GM04504 (cell line): Measurements from ENCODE around the gene ADGRL3.

Experiments
- DNase-seq: peaks from one replicate; pipeline ENCODE4 v3.0.0-alpha.2; 2012; ENCODE audit warnings: low read depth

The ADGRL3 gene

DNA sequence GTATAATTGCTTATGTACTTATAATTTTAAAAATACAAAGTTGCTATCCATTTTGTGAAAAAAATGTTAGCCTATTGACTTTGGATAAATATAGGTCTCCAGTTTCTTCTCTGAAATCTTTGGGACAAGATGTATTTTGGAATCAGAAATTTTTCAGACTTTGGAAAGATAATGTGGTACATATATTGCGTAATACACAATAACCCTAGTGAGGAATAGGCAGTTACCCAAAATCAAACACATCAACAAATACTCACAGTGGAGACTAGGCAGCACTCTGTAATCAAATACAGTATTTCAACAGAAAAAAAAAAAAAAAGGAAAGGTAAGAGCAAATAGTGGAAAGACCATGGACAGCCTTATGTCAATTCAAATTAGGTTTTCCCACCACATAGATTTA is 796.8 kb downstream of the ADGRL3 start:
- DNase-seq: no peak

DNA sequence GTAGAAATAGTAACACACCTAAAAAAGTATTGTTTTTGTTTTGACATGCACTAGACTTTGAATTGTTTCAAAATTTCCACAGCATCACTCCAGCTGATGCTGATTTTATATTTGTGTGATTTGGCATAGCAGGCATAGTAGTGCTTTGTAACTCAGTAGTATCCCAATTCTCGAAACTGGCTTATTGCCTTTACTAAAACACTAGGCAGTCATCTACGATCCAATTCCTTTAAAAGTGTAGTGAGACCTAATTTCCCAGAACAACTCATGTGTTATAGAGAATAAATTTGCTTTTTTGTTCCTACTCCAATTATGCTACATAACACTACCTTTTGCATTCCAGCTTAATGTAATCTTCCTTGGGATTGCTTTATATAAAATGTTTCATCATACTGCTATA is 797.7 kb downstream of the ADGRL3 start:
- DNase-seq: no peak

DNA sequence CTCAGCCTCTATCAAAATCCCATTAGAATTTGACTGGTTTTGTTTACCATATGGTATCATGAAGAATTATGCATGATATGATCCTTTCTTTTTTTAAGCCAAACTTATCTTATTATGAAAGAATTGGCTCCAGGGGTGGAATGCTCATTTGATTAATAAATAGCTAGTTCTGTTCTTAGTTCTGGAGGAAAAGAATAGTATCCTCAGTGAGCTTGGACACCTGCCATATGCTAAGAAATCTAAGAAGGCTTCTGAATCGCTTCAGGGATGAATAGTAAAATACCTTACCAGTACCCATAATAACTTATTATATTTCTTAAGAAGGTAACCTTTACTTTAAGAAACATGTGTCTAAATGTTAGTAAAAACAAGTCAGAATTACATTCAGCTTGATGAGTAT is 803.6 kb downstream of the ADGRL3 start:
- DNase-seq: no peak

DNA sequence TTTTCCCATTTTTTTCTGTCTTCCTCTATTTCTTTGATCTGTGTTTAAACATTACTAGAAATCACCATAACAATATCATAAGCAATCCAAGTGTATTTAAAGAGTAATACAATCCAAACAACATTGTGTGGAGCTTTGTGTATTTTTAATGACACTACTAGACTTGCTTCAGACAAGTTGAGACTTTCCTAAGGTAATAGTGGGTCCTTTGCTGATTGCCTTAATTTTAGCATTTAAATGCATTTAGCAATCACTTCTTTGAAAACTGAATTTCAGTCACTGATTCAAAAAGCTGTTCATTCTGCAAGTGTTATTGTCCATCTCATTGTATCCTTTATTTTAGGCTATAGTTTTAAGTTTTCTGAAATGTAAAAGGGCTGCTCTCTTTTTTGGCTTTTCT is 804.8 kb downstream of the ADGRL3 start:
- DNase-seq: no peak

DNA sequence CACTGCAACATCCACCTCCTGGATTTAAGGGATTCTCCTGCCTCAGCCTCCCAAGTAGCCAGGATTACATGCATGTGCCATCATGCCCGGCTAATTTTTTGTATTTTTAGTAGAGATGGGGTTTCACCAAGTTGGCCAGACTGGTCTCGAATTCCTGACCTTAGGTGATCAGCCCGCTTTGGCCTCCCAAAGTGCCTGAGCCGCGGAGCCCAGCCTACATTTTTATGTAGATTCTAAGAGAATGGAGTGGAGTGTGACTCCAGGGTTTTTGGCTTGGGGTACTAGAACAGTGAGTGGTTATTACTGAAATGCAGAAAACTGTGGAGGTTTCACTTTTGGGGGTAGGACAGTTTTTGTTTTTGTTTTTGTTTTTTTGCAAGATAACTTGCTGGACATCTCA is 806.0 kb downstream of the ADGRL3 start:
- DNase-seq: no peak

DNA sequence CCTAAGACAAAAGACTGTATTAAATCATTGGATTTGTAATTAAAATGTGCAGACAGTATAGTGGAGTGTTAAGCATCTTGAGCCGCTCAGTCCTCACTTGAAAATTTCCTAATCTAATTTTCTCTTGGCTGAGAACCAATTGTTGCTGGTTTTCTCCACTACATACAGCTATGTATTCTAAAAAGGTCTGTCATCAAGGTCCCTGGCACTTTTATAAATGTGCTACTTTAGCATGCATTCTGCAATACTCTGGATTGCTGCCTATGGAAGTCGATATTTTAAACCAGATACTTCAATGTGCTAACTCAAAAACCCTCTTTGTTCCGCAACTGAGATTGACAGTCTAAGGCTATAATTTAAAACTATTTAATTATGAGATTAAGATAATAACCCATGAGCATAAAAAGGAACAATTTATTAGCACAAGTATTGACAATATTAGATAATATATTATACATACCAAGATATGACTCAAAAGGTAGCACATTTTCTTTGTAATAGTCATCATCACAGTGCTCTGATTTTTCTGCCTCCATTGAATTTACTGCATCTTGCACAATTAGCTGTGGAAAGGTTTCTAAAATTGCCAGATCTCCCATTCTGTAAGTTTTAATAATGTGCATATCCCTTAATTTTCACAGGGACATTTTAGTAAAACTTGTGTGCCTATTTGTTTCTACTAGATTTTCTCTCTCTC is 815.1 kb downstream of the ADGRL3 start:
- DNase-seq: no peak

DNA sequence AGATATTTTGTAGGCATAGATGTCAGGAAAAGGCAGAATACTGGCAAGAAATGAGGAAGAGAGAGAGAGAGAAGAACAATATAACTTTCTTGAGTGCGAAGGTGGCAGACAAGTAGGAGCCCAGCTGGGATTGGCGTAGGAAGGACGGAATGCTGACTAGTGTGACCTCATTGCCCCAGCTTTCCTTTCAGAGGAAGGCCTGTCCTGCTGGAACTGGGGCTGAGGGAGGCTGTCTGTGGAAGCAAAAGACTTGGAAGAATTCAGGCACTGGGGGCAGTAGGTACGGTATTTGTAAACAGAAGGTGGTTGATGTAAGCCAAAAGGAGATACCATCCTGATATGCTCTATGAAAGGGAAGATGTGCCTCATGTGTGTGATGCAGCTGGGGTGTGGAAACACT is 818.4 kb downstream of the ADGRL3 start:
- DNase-seq: no peak

DNA sequence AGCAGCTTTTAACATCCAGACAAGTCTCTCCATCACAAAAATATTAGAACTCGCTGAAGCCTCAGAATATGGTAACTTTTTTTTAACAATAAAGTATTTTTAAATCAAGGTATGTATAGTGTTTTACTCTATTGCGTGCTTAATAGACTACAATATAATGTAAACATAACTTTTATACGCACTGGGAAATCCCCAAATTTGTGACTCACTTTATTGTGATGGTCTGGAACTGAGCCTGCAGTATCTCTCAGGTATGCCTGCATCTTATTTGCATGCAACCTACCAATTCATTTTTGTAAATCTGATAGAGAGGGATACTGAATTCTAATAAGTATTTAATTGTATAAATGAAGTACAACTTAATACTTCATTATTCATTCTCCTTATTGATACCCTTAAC is 823.5 kb downstream of the ADGRL3 start:
- DNase-seq: no peak

DNA sequence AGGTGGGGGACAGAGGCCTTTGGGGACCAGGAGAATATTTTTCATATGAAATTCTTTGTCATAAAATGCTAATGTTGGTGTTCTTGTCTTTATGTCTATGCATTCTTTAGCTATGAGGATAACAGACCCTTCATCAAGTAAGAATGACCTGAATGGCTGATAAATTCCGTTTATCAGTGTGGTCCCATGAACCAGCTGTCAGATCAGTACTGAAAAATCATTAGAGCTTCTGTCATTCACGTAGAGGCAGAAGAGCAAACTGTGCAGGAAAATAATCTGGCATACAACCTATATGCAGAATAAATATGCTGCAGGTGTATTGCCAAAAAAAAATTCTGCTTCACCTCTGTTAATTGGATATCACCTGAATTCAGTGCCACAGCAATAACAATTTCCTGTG is 828.6 kb downstream of the ADGRL3 start:
- no peak for DNase-seq

DNA sequence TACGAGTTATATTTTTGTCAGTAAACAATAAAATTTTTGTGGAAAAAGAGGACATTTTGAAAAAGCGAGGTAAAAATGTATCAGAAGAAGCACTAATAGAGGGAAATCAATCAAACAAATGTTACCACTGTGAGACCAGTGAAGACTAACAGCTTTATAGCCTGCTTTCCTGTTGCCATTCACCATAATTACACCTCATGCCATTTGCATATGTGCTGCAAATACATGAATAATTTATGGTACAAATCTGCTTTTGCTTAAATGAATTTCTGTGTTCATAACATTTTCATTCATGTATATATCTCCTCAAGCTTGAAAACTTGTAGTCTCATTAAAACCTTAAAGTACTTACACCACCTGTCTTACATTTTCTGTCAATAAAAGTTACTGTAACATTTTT is 830.8 kb downstream of the ADGRL3 start:
- no peak for DNase-seq

DNA sequence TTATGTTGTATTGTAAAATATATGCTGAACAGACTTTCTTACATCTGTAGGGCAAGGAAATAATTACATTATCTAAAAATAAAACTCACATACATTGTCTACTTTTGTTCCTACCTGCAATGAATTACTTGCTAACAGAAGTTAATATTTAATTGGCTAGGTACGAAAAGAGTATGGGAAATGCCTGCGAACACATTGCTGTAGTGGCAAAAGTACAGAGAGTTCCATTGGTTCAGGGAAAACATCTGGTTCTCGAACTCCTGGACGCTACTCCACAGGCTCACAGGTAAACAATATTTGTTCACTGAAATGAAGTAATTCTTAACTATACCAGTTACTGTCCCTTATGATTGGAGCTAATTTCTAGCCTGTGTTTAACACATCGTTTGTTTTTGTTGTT is 837.4 kb downstream of the ADGRL3 start:
- DNase-seq: no peak

DNA sequence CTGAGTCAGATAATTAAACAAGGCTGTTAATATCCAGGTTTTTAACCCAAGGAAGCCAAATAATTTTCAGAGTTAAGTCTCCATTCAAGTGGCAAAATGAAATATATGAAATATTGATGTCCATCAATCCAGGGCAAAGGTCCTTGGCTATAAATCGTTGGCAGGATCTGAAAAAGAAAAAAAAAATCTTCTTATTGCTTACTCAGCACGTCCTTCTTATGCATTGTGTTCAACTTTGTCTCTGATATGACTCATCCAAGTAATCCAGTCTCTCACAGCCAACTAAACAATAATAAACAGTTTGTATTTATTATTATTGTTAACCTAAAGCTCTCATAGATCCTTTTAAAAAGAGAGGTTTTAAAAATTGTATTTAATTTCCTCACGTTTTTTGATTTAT is 851.2 kb downstream of the ADGRL3 start:
- DNase-seq: no peak

DNA sequence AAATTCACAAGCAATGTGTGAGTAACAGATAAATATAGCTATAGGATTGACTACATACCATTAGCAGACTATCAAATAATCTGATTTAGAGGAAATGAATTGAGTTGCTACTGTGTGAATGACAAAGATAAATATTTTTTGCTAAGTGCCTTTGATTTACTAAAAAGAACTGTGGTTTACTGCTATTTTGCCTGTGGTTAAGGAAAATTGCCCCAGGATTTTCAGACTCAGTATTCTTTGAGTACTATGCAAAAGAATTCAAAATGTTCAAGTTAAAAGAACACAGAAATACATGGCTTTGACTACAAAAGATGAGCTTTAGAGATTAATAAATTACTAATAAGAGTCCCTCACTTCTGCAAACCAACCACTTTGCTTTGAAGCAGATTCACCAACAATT is 853.8 kb downstream of the ADGRL3 start:
- no peak for DNase-seq

DNA sequence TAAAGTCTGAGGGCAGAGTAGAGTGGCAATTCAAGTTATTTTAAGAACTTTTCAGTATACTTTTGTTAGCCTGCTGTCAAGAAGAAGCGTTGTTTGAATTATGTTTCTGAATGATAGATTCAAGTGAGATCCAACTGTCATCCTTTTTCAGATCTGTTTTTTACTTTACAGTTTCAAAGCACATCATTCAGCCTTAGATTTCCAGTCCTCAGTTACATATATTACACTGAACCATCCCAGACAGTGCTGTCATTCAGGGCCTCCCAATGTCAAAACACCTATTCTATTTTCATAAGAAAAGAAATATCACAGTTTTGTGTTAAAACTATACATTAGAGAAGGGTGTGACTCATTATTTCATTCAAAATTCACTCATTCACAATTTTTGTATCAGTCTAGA is 856.9 kb downstream of the ADGRL3 start:
- no peak for DNase-seq

DNA sequence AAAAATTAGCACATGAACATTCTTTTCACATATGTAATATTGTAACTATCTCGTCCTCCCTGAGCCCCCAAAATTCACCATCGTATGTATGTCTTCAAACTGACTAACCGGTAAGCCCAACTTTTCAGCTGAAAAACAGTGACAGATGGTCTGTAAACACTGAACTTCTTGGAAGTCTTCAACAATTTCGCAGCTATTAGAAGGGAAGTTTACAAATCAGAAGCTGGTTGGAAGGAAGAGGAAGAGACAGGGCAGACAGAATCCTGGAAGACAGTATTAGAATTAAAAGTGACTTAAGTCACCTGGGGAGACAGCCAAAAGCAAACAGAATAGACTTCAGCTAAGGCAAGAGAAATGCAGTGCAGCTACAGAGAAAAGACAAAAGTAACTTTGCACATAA is 858.4 kb downstream of the ADGRL3 start:
- DNase-seq: no peak

DNA sequence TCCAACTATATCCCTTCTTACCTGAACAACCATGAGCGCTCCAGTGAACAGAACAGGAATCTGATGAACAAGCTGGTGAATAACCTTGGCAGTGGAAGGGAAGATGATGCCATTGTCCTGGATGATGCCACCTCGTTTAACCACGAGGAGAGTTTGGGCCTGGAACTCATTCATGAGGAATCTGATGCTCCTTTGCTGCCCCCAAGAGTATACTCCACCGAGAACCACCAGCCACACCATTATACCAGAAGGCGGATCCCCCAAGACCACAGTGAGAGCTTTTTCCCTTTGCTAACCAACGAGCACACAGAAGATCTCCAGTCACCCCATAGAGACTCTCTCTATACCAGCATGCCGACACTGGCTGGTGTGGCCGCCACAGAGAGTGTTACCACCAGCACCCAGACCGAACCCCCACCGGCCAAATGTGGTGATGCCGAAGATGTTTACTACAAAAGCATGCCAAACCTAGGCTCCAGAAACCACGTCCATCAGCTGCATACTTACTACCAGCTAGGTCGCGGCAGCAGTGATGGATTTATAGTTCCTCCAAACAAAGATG is 870.2 kb downstream of the ADGRL3 start:
- DNase-seq: no peak

DNA sequence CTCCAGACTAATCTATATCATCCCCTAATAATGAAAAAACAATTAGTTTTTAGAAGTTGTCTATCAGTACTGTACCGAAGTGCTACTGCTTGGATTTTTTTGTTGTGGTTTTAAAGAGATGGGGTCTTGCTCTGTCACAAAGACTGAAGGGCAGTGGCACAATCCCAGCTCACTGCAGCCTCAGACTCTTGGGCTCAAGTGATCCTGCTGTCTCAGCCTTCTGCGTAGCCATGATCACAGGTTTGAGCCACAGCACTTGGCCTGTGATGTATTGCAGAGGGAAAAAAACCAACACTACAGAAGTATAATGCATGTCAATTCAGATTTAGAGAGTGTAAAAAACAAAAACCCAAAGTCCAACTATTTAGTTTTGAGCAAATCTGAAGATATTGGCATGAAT is 875.0 kb downstream of the ADGRL3 start:
- DNase-seq: no peak

DNA sequence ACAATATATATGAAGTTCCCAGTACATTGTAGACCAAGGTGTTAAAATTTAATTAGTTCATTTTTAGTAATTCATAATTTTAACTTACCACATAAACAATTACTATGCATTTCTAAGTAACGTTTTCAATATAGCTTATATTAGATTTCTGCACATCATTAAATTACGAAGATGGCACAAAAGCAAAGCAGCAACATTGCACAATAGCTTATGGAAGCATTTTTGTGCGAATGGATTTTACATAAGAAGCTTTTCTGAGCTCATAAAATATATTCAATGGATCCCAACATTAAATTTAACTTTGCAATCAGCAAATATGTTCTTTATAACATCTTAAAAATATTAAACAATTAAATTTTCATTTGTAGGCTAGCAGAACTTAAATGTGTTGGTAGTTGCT is 875.4 kb downstream of the ADGRL3 start:
- no peak for DNase-seq

DNA sequence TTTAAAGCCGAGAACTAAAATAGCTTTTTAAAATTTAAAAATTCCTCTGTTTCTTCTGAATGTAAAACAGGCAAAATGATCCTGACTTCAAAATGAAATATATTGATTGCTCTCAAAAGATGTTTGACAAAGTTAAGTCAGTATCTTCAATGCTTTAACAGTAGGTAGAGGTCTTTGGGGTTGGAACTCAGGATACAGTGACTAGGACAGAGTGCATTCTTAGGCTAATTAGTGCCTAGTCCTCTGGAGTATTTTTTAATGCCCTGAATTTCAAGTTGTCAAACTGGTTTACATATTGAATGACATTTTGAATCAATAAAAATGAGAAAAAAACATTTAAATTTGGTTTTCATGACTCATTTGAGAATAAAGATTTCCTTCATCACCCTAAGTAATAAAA is 877.3 kb downstream of the ADGRL3 start:
- no peak for DNase-seq

DNA sequence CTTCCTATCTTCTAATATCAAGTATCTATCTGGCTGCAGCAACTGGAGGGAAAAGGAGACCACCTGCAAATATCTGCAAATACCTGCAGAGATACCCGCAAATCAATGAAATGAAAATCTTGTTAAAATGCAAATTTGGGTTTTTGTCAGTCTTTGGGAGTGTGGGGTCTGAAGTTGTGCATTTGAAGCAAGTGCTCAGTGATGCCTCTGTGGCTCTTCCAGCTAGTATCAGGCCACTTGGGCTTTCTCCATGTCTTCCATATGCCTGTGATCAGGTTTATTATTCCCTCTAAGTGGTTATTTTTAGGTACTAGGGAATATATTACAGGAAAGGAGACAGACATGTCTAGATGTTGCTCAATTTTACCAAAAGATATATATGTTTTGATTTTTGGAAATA is 880.3 kb downstream of the ADGRL3 start:
- DNase-seq: no peak

DNA sequence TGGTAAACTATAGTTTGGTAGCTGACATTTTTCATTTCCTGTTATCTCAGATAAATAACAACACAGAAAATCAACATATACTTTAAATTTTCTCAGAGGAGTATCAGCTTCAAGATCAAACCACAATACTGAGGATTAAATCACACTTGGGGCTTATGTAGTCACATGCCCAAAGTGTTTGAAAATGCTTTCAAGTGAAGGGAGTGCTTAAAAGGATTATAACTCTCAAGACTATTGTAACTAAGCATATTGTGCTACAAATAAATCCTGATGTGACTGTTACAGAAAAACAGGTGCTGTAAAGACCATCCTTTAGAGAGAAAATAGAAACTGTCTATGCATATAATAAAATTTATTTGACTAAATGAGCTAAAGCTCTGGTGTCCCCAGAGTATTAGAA is 887.6 kb downstream of the ADGRL3 start:
- no peak for DNase-seq

DNA sequence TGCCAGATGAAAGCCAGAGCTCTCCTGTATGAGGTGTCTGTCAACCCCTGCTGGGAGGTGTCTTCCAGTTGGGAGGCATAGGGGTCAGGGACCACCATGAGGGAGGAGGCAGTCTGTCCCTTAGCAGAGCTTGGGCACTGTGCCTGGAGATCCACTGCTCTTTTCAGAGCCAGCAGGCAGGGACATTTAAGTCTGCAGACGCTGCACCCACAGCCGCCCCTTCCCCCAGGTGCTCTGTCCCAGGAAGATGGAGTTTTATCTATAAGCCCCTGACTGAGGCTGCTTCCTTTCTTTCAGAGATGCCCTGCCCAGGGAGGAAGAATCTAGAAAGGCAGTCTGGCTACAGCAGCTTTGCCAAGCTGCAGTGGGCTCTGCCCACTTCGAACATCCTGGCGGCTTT is 893.6 kb downstream of the ADGRL3 start:
- no peak for DNase-seq

DNA sequence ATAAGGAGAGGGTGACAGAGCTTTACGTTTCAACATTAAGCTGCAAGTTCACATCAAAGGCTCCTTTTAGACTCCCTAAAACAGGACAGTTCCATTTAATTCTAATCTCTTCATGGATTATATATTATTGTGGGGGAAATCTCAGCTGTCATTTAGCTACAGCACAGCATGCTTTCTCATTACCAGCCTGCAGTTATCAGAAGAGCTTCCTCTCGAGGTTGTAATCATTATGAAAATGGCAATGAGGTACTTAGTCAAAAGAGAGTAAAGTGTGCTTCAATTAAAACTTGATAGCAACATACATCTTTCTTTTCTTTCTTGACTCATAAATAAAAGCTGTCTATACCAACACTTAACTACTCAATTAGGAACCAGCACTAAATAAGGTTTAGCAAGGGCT is 896.8 kb downstream of the ADGRL3 start:
- DNase-seq: no peak

DNA sequence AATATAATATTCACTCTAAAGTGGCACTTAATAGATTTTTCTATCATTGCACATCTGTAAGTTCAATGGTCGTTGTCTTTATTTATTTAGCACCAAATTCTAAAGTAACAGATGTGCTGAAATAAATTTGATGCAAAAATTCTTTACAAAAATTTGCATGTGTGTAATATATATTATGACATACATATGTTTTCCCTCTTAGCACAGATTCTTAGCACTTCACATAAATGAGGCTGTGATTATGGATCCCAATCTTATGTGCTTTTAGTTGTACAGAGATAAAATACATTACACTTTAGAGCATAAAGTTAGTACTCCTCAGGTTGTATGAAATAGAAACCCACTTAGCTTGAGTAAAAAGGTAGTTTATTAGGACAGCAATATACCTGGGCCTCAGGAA is 915.1 kb downstream of the ADGRL3 start:
- no peak for DNase-seq

DNA sequence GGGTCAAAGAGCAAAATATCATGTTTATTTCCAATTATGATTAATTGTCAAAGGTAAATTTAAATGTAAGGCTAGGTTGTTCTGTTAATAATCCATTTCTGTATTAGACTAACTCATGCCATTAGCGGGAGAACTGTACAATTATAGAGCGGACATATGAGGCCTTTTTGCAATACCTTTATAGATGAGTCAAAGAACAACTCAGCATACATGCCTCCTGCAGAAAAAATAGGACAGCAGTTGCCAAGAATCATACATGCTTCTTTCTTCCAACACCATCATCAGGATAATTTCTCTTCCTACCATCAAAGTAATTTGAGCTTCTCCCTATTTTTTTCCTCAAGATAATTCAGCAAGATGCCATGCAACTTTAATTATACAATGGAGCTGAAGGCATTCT is 917.8 kb downstream of the ADGRL3 start:
- no peak for DNase-seq
